Glutamatergic neuron (in vitro differentiated cells): Measurements from ENCODE around the gene ZNF500. TPM values are rescaled to one million over a fixed set of nuclear protein-coding genes. Genes with fewer than 3 reads are reported as not detected.
A peak's percentile ranks its signal among the peaks of the same experiment; 100 is the strongest.

Source experiments
- DNase-seq: peaks from one replicate; pipeline ENCODE4 v3.0.0; 2022
- H3K27ac Mint-ChIP-seq: one replicate; pipeline ENCODE4 v1.8.0; 2020; ENCODE audit warnings: mild to moderate bottlenecking, mixed read lengths, inconsistent platforms; ENCODE audit not compliant: unreplicated experiment
- H3K27me3 Mint-ChIP-seq: one replicate; pipeline ENCODE4 v1.8.0; 2020; ENCODE audit warnings: mild to moderate bottlenecking, moderate library complexity, mixed read lengths, inconsistent platforms; ENCODE audit not compliant: unreplicated experiment
- H3K36me3 Mint-ChIP-seq: one replicate; pipeline ENCODE4 v1.8.0; 2020; ENCODE audit warnings: mild to moderate bottlenecking, mixed read lengths, inconsistent platforms; ENCODE audit not compliant: unreplicated experiment
- H3K4me1 Mint-ChIP-seq: one replicate; pipeline ENCODE4 v1.8.0; 2020; ENCODE audit warnings: mild to moderate bottlenecking, low read depth, mixed read lengths, inconsistent platforms; ENCODE audit not compliant: unreplicated experiment
- H3K4me3 Mint-ChIP-seq: one replicate; pipeline ENCODE4 v1.8.0; 2020; ENCODE audit warnings: mild to moderate bottlenecking, mixed read lengths, inconsistent platforms; ENCODE audit not compliant: unreplicated experiment
- H3K9me3 Mint-ChIP-seq: one replicate; pipeline ENCODE4 v1.8.0; 2020; ENCODE audit warnings: mild to moderate bottlenecking, moderate library complexity, mixed read lengths, inconsistent platforms; ENCODE audit not compliant: unreplicated experiment
- total RNA-seq: library from RNA; stranded (reverse); fragmentation: NEBNext Ultra II Directional; extraction: Animal tissue kit (Norgen Biotek cat#: 25700); gene quantifications from one replicate; pipeline ENCODE4 v1.2.1, GENCODE V29; 2021; ENCODE audit not compliant: unreplicated experiment
- TF ChIP-seq, protein P1 (sequence below): fragments of 200-600 bp; sonication (generic); IDR thresholded peaks from one replicate; pipeline ENCODE4 v1.5.0; 2021; ENCODE audit not compliant: partially characterized antibody, unreplicated experiment

The ZNF500 gene
- total RNA-seq, 1 donor from 2014 or later = 19.8 TPM

DNA sequence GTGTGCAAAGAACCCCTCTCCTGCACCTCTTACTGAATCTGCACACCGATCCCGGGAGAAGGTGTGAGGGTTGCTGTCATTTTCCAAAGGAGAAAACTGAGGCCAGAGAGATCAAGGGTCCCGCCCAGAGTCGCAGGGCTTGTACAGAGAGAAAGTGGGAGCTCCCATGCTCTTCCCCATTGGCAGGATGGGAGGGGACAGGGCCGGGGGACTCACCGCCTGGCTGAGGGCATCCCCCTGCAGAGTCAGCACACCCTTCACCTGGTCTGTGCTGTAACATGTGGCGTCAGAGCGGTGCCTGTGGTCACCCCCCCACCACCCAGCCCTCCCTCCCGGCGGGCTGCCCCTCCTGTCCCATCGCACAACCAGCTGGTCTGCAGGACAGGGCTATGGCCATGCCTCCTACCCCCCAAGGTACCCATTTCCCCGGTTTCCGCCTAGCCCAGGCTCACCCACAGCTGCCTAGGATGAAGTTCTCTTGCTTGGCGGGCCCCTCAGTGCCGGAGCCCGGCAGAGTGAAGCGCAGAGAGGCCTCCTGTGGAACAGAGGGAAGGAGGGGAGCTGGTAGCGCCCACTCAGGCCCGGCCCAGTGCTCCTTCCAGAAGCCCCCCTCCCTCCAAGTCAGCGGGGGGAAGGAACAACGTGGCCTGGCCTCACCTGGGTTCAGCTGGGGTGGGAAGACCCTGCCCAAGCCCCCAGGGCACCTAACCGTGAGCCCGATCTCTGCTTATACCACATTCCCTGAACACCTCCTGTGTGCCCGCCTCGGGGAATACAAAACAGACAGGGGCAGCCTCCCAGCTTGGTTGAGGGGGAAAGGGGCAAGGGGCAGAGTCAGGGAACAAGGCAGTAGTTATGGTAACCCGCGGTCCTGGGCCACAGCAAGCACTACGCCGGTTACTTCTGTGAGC lies 34.3 kb upstream of the ZNF500 start:
- peak overlapping the region; percentile 88 for H3K27ac Mint-ChIP-seq
- DNase-seq = no peak
- TF ChIP-seq, protein P1, sequence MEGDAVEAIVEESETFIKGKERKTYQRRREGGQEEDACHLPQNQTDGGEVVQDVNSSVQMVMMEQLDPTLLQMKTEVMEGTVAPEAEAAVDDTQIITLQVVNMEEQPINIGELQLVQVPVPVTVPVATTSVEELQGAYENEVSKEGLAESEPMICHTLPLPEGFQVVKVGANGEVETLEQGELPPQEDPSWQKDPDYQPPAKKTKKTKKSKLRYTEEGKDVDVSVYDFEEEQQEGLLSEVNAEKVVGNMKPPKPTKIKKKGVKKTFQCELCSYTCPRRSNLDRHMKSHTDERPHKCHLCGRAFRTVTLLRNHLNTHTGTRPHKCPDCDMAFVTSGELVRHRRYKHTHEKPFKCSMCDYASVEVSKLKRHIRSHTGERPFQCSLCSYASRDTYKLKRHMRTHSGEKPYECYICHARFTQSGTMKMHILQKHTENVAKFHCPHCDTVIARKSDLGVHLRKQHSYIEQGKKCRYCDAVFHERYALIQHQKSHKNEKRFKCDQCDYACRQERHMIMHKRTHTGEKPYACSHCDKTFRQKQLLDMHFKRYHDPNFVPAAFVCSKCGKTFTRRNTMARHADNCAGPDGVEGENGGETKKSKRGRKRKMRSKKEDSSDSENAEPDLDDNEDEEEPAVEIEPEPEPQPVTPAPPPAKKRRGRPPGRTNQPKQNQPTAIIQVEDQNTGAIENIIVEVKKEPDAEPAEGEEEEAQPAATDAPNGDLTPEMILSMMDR = no peak
- H3K4me3 Mint-ChIP-seq = peak overlapping the region; percentile 83
- H3K27me3 Mint-ChIP-seq = peaks cover 11% of the 10 kb centered on the region
- peaks cover 8% of the 10 kb centered on the region for H3K9me3 Mint-ChIP-seq
- no peaks in the 10 kb centered on the region for H3K36me3 Mint-ChIP-seq
- peaks cover 22% of the 10 kb centered on the region for H3K4me1 Mint-ChIP-seq

DNA sequence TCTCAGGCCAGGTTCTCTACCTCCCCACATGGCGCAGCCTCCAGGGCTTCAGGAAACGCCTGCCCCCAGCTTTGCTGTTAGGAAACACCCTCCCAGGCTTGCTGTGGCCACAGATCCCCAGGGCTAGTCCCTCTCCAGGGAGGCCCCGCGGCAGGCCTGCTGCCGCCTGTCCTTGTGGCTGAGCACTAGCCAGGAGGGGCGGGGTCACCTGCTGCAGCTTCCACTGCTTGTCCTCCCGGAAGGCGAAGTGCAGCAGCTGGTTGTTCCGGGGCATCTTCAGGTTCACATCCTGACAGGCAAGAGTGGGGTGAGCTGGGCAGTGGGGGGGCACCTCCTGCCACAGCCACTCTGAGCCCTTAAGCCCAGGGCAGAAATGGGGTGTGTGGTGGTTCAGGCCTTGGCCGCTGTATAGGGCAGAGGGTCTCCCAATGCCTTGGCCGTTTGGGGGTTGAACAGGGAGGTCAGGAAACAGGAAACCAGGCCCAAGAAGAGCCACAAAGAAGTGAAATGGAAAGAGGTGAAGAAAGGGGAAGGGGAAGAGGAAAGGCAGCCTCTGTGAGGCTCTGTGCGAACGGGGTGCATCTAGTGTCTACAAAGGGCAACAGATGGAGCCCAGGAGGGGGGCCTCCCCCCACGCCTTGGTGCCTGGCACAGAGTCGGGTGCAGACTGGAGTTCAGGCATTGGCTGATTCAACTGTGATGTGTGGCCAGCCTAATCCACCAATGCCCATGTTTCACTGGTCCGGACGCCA lies 33.5 kb upstream of the ZNF500 start:
- Mint-ChIP-seq H3K27me3 (peaks cover 11% of the 10 kb centered on the region), H3K27ac (peak overlapping the region; percentile 88), H3K9me3 (peaks cover 8% of the 10 kb centered on the region), H3K36me3 (no peaks in the 10 kb centered on the region), H3K4me1 (peaks cover 22% of the 10 kb centered on the region), H3K4me3 (peak overlapping the region; percentile 82)
- DNase-seq = peak; percentile 70
- TF ChIP-seq, protein P1 = no peak

DNA sequence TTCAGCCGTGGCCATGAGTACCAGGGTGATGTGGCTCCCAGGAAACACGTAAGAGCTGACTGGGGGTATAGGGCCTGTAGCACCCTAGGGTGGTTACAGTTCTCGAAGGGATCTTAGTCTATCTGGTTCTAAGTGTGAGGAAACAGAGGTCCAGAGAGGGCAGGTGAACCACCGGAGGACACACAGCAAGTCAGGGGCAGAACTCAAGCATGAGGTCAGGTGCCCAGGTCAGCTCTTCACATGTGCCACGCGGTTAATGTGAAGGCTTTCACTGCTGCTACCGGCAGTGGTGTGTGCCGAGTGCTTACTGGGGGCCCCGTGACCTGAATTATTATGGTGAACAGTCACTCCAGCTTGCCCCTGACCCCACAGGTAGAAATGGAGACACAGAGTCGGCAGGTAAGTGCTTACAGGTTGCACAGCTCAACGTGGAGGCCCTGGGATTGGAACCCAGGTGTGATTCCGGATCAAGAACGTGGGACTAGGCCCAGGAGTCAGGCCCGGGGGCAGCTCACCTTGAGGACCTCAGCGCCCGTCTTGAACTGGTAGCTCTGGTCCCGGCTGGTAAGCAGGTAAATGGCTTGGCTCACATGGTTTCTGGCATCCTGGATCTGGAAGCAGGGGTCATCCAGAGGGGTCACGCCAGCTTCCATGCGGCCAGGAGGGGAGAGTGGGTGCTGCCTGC lies 32.4 kb upstream of the ZNF500 start:
- Mint-ChIP-seq H3K4me3 (no peak overlapping the region), H3K27ac (no peak overlapping the region), H3K9me3 (peaks cover 8% of the 10 kb centered on the region), H3K27me3 (peaks cover 9% of the 10 kb centered on the region), H3K36me3 (no peaks in the 10 kb centered on the region), H3K4me1 (peaks cover 17% of the 10 kb centered on the region)
- no peak for DNase-seq
- TF ChIP-seq, protein P1 = no peak

- no peak for DNase-seq
- Mint-ChIP-seq H3K4me3 (no peak overlapping the region), H3K27ac (no peak overlapping the region), H3K4me1 (peaks cover 10% of the 10 kb centered on the region), H3K36me3 (no peaks in the 10 kb centered on the region), H3K27me3 (peaks cover 6% of the 10 kb centered on the region), H3K9me3 (peaks cover 8% of the 10 kb centered on the region)
- TF ChIP-seq, protein P1 = no peak
Measured at GRCh38 chr16:4798456-4798855, 31.5 kb upstream of the ZNF500 start.
